Stimulated activated CD4-positive, alpha-beta T cell treated with anti-CD3 and anti-CD28 coated beads, Interleukin-1b, Interleukin-23, amount 100 ng/mL, for 24 hours (primary cell): ENCODE data around the gene DPP7.

ENCODE experiments used
- DNase-seq, 4 experiments: peaks; one replicate each; pipeline ENCODE4 v3.0.0-alpha.2; 2020; ENCODE audit warnings: low read depth in 4 of 4, low spot score in 1 of 4

The DPP7 gene

GRCh38 chr9:137112564-137113384 is 1.8 kb downstream of the DPP7 start:
- DNase-seq = no peak

DNA sequence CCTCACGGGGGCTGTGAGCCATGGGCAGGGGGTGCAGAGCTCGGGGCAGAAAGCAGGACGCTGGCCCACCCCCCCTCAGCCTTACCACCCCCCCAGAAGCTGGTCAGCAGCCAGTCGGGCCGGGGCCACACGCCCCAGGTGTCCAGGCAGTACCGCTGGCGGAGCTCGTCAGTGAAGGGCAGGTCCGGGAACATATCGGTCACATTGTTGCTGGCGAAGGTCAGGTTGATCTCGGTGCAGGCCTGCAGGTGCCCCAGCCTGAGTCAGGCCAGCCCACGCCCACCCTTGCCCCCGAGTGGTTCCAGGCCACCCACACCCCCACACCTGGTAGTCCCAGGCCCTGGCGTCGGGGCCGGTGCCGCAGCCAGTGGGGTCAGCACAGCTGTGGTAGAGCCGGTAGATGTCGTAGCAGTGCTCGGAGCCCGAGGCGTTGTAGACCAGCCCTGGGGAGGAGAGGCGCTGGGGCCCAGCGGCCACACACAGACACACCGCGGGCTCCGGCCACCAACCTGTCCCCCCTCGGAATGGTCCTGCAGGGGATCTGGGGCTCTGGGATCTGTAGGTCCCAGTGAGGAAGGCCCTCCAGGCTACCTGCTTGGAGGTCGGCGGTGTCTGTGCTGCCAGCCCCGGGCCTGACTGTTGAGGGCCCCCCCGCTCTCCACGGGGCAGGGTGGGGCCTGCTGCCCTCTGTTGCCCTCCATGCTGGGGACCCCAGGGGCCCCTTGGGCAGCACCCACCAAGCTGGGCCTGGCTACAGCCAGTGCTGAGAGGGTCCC is 2.6 kb downstream of the DPP7 start:
- DNase-seq = no peak

DNA sequence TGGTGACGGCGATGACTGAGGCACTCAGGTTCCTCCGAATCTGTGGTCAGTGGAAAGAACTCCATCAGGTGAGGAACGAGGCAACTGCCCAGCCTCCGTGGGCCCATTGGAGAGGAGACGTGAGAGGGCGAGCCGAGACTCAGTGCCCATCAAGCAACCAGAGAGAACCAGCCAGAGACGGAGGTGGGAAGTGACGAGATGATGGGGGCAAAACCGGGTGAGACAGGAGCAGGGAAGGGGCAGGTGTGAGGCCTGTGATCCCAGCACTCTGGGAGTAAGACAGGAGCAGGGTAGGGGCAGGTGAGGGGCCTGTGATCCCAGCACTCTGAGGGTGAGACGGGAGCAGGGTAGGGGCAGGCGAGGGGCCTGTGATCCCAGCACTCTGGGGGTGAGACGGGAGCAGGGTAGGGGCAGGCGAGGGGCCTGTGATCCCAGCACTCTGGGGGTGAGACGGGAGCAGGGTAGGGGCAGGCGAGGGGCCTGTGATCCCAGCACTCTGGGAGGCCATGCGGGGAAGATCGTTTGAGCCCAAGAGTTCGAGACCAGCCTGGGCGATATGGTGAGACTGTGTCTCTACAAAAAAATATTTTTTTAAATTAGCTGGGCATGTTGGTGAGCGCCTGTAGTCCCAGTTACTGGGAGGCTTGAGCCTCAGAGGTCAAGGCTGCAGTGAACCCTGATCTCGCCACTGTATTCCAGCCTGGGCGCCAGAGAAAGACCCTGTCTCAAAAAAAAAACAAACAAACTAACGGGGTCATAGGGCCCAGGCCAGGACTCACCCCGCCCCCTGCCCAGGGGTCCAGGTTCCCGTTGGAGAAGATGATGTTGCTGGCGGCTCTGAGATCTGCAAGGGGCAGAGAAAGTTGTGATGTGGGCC is 3.4 kb downstream of the DPP7 start:
- DNase-seq = no peak

- DNase-seq = no peak
These were observed 4.2 kb downstream of the DPP7 start for GRCh38 chr9:137110147-137110910.

DNA sequence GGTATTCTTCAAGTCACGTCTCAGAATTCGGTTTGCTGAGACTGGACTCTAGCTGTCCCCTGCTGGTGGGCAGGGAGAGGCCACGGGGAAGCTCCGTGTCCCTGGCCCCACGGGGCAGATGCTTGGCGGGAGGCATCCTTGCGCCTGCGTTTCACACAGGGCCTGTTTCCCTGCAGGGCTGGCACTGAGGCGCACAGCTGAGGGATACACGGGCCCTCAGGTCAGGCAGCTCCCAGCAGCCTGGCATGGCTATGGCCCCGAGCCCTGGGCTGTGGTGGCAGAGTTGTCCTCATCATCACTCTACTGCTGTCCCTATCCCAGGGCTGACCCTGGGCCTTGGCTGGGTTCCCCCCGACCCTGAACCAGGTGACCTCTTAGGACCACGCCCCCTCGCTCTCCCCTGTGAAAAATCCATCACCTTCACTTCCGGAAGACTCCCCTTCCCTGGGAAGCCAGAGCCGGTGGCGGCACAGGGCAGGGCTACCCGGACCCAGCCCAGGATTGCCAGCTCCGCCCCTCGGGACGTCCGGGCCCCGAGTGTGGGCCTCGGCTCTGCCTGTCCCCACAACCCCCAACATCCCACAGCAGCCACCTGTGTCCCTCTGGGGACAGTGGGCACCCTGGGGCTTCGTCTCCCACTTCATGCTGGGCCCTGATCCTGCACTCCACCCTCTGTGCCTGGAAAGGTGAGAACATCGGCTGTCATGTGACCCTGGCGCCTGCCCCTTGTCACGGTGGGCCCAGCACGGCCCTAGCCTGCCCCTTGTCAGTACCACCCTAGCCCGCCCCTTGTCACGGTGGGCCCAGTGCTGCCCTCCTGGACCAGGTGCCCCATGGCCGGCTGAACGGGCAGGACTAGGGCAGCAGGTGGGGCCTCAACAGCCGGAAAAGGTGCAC is 5.0 kb downstream of the DPP7 start:
- no peak for DNase-seq

DNA sequence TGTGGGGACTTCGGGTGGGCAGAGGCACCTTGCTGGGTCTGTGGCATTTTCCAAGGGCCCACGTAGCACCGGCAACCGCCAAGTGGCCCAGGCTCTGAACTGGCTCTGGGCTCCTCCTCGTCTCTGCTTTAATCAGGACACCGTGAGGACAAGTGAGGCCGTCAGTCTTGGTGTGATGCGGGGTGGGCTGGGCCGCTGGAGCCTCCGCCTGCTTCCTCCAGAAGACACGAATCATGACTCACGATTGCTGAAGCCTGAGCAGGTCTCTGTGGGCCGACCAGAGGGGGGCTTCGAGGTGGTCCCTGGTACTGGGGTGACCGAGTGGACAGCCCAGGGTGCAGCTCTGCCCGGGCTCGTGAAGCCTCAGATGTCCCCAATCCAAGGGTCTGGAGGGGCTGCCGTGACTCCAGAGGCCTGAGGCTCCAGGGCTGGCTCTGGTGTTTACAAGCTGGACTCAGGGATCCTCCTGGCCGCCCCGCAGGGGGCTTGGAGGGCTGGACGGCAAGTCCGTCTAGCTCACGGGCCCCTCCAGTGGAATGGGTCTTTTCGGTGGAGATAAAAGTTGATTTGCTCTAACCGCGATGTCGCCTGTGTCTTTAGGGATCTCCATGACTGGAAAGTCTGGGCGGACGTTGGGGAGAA is 5.8 kb downstream of the DPP7 start:
- no peak for DNase-seq

GRCh38 chr9:137107982-137108381 is 6.6 kb downstream of the DPP7 start:
- no peak for DNase-seq

- no peak for DNase-seq
These were observed 7.1 kb downstream of the DPP7 start for GRCh38 chr9:137107312-137107921.

GRCh38 chr9:137106662-137107250 is 7.8 kb downstream of the DPP7 start:
- DNase-seq = no peak

DNA sequence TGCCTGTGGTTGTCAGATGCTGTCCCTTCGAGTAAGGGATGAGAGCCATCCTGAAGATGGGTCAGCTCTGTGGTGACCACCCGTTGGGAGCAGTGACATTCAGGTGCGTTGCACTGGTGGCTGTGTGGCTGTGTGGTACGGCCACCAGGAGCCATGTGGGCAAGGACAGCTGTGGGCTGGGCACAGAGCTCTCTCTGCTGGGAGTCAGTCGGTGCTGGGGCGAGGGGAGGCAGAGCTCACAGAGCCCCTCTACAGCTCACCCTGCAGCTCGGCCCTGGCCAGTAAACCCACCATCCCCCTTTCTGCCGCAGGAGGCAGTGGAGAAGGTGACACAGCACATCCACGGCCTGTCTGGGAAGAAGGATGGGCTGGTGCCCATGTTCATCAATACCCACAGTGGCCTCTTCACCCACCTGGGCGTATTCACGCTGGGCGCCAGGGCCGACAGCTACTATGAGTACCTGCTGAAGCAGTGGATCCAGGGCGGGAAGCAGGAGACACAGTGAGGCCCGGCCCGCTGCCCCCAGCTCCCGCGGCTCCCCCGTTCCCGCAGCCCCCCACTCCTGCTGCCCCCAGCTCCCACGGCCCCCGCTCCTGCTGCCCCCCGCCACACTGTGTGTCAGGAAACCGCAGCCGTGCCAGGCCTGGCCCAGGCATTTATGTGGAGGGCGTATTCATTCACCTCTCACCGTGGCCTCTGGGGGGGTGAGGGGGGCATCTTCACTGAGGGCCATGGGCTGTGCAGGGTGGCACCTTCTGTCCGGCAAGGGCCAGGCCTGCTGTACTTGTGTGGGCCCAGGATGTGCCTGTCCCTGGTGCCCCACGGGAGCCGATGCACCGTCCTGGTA is 8.5 kb downstream of the DPP7 start:
- DNase-seq = no peak

DNA sequence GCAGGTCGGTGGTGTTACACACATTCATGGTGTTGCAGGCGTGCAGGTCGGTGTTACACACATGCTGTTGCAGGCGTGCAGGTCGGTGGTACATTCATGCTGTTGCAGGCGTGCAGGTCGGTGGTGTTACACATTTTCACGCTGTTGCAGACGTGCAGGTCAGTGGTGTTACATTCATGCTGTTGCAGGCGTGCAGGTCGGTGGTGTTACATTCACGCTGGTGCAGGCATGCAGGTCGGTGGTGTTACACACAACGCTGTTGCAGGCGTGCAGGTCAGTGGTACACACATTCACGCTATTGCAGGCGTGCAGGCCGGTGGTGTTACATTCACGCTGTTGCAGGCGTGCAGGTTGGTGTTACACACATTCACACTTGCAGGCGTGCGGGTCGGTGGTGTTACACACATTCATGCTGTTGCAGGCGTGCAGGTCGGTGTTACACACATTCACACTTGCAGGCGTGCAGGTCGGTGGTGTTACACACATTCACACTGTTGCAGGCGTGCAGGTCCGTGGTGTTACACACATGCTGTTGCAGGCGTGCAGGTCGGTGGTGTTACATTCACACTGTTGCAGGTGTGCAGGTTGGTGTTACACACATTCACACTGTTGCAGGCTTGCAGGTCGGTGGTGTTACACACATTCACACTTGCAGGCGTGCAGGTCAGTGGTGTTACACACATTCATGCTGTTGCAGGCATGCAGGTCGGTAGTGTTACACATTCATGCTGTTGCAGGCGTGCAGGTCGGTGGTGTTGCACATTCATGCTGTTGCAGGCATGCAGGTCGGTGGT is 11.1 kb downstream of the DPP7 start:
- no peak for DNase-seq

DNA sequence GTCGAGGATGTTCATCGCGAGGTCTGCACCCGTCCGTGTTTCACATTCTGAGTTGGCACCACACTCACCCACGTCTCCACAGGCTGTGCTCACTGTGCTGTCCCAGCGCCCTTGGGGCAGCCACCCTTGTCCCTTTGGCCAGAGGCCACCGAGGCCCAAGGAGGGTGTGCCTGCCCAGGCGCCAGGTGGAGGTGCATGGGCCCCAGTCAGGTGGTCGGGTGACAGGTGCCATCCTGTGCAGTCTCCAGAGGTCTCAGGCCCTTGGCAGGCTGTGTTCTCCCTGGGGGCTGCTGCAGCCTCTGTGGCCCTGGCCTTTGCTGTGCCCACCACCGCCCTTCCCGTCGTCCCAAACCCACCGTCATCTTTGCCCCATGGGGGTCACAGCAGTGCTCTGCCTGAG is 15.3 kb downstream of the DPP7 start:
- no peak for DNase-seq

DNA sequence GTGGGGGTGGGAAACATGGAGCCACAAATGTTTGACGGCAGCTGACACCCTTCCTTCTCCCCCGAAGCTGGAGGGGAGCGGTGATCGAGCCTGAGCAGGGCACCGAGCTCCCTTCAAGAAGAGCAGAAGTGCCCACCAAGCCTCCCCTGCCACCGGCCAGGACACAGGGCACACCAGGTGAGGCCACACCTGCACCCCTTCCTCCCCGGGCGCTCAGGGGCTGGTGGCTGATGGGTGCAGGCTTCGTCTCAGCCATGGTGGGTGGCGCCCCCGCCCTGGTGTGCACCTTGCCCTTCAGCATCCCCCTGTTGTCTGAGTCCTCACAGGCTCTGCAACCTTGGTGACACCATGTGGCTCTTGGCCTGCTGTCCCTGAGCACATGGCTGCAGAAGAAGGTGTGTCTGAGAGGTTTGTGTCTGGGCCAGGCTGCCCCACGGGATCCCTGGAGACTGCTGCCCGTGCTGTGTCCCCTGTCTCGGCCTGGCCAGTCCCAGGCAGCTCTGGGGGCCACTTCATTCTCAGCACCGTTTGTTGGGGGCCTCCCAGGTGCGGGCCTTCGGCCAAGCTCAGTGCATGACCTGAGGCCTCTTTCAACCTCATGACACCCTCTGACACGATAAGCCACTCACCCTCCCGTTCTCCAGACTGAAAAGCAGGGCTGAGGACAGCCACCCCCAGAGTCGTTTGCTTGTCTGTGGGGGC is 16.6 kb downstream of the DPP7 start:
- DNase-seq = no peak

GRCh38 chr9:137096785-137097546 is 17.6 kb downstream of the DPP7 start:
- no peak for DNase-seq
